ENCODE data around the gene ZNF780A. TPM values are rescaled to one million over a fixed set of nuclear protein-coding genes. Genes with fewer than 3 reads are reported as not detected.

The ZNF780A gene
- total and polyA plus RNA-seq, 2 donors (not counting 1 experiment from before 2014, with no cell fraction given), result 14.7 to 17.3 TPM

DNA sequence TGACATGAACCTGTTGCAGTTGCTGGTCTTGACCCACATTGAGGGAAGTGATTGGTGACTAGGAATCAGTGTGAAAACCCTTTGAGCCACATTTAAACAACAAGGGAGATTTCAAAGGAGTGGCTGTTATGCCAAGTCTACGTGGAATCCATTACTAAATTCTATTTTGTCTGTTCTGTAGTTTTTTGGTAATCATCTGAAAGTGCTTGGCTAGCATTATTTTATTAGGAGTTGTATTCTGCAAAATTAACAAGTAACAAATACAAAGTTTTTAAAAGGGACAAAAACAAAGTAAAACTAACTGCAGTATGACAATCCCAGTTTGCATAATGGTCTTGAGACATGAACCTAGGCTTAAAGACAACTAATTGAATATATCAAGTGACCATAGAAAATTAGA is 14.0 kb upstream of the ZNF780A start:
- Histone ChIP-seq H3K36me3 (ENCODE audit: control insufficient read depth, insufficient read depth, low read length) (no peaks in the 10 kb centered on the region), H3K27me3 (ENCODE audit: control insufficient read depth, insufficient read depth, low read length) (no peaks in the 10 kb centered on the region), H4K20me1 (ENCODE audit: control insufficient read depth, extremely low read depth, insufficient read depth, low read length) (no peaks in the 10 kb centered on the region), H3K9me3 (ENCODE audit: control insufficient read depth, insufficient read depth, low read depth, low read length) (no peaks in the 10 kb centered on the region), H3K4me1 (ENCODE audit: control insufficient read depth, extremely low read depth, insufficient read depth, low read length) (no peaks in the 10 kb centered on the region), H3K4me2 (ENCODE audit: extremely low read depth, insufficient read depth, low read length) (no peak overlapping the region), H3K4me3 (replicated peaks in 1 of 4; ENCODE audit: control extremely low read depth in 1 of 4, insufficient read depth in 1 of 4, low read depth in 3 of 4, low read length in 4 of 4) (no peak overlapping the region), H3K79me2 (ENCODE audit: control insufficient read depth, insufficient read depth, low read length) (no peaks in the 10 kb centered on the region), H3K9ac (ENCODE audit: insufficient read depth, low read length) (no peak overlapping the region), H2AFZ (ENCODE audit: low read length) (no peak overlapping the region), H3K27ac (ENCODE audit: insufficient read depth, low read length) (no peak overlapping the region)
- TF ChIP-seq EZH2 (IDR thresholded peaks at IDR 0.05; ENCODE audit: low read length, missing control alignments), result no peak
- TF ChIP-seq, protein P1, sequence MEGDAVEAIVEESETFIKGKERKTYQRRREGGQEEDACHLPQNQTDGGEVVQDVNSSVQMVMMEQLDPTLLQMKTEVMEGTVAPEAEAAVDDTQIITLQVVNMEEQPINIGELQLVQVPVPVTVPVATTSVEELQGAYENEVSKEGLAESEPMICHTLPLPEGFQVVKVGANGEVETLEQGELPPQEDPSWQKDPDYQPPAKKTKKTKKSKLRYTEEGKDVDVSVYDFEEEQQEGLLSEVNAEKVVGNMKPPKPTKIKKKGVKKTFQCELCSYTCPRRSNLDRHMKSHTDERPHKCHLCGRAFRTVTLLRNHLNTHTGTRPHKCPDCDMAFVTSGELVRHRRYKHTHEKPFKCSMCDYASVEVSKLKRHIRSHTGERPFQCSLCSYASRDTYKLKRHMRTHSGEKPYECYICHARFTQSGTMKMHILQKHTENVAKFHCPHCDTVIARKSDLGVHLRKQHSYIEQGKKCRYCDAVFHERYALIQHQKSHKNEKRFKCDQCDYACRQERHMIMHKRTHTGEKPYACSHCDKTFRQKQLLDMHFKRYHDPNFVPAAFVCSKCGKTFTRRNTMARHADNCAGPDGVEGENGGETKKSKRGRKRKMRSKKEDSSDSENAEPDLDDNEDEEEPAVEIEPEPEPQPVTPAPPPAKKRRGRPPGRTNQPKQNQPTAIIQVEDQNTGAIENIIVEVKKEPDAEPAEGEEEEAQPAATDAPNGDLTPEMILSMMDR (conservative IDR thresholded peaks at IDR 0.05 in 1 of 2, IDR thresholded peaks at IDR 0.05 in 1 of 2; ENCODE audit: low read depth in 1 of 2, low read length in 2 of 2), result no peak
- no peak for DNase-seq (ENCODE audit: low read depth in 2 of 2)

GRCh38 chr19:40103600-40103999 is 12.9 kb upstream of the ZNF780A start:
- H3K36me3 ChIP-seq (ENCODE audit: control insufficient read depth, insufficient read depth, low read length), result no peaks in the 10 kb centered on the region
- DNase-seq (ENCODE audit: low read depth in 2 of 2), result no peak
- H3K27me3 ChIP-seq (ENCODE audit: control insufficient read depth, insufficient read depth, low read length), result no peaks in the 10 kb centered on the region
- H3K4me1 ChIP-seq (ENCODE audit: control insufficient read depth, extremely low read depth, insufficient read depth, low read length), result no peaks in the 10 kb centered on the region
- no peaks in the 10 kb centered on the region for H4K20me1 ChIP-seq (ENCODE audit: control insufficient read depth, extremely low read depth, insufficient read depth, low read length)
- no peak overlapping the region for H2AFZ ChIP-seq (ENCODE audit: low read length)
- H3K9me3 ChIP-seq (ENCODE audit: control insufficient read depth, insufficient read depth, low read depth, low read length), result no peaks in the 10 kb centered on the region
- TF ChIP-seq EZH2 (IDR thresholded peaks at IDR 0.05; ENCODE audit: low read length, missing control alignments), result no peak
- TF ChIP-seq, protein P1 (conservative IDR thresholded peaks at IDR 0.05 in 1 of 2, IDR thresholded peaks at IDR 0.05 in 1 of 2; ENCODE audit: low read depth in 1 of 2, low read length in 2 of 2), result no peak
- no peak overlapping the region for H3K27ac ChIP-seq (ENCODE audit: insufficient read depth, low read length)
- H3K4me2 ChIP-seq (ENCODE audit: extremely low read depth, insufficient read depth, low read length), result no peak overlapping the region
- no peaks in the 10 kb centered on the region for H3K79me2 ChIP-seq (ENCODE audit: control insufficient read depth, insufficient read depth, low read length)
- no peak overlapping the region for H3K4me3 ChIP-seq (replicated peaks in 1 of 4; ENCODE audit: control extremely low read depth in 1 of 4, insufficient read depth in 1 of 4, low read depth in 3 of 4, low read length in 4 of 4)
- H3K9ac ChIP-seq (ENCODE audit: insufficient read depth, low read length), result no peak overlapping the region

- no peaks in the 10 kb centered on the region for H3K36me3 ChIP-seq (ENCODE audit: control insufficient read depth, insufficient read depth, low read length)
- no peak overlapping the region for H3K4me3 ChIP-seq (replicated peaks in 1 of 4; ENCODE audit: control extremely low read depth in 1 of 4, insufficient read depth in 1 of 4, low read depth in 3 of 4, low read length in 4 of 4)
- no peaks in the 10 kb centered on the region for H3K79me2 ChIP-seq (ENCODE audit: control insufficient read depth, insufficient read depth, low read length)
- TF ChIP-seq, protein P1 (conservative IDR thresholded peaks at IDR 0.05 in 1 of 2, IDR thresholded peaks at IDR 0.05 in 1 of 2; ENCODE audit: low read depth in 1 of 2, low read length in 2 of 2), result no peak
- TF ChIP-seq EZH2 (IDR thresholded peaks at IDR 0.05; ENCODE audit: low read length, missing control alignments), result no peak
- H4K20me1 ChIP-seq (ENCODE audit: control insufficient read depth, extremely low read depth, insufficient read depth, low read length), result no peaks in the 10 kb centered on the region
- no peaks in the 10 kb centered on the region for H3K27me3 ChIP-seq (ENCODE audit: control insufficient read depth, insufficient read depth, low read length)
- H3K4me1 ChIP-seq (ENCODE audit: control insufficient read depth, extremely low read depth, insufficient read depth, low read length), result no peaks in the 10 kb centered on the region
- no peak overlapping the region for H3K9ac ChIP-seq (ENCODE audit: insufficient read depth, low read length)
- H3K9me3 ChIP-seq (ENCODE audit: control insufficient read depth, insufficient read depth, low read depth, low read length), result no peaks in the 10 kb centered on the region
- no peak for DNase-seq (ENCODE audit: low read depth in 2 of 2)
- no peak overlapping the region for H2AFZ ChIP-seq (ENCODE audit: low read length)
- no peak overlapping the region for H3K4me2 ChIP-seq (ENCODE audit: extremely low read depth, insufficient read depth, low read length)
- no peak overlapping the region for H3K27ac ChIP-seq (ENCODE audit: insufficient read depth, low read length)
These were observed 11.1 kb upstream of the ZNF780A start for GRCh38 chr19:40101813-40102212.
